Measurements from ENCODE around the gene ME1.
"Not testable (repeated sequence)": the region's sequence is repeated elsewhere in the genome, so short reads cannot be mapped to it uniquely, and the experiment has no call there.

The ME1 gene

GRCh38 chr6:83247471-83247870, 183.4 kb downstream of the ME1 start:
- DNase-seq, result no peak

- no peak for DNase-seq
Measured at GRCh38 chr6:83231146-83231545, 199.7 kb downstream of the ME1 start.

- no peak for DNase-seq
Measured at GRCh38 chr6:83226517-83226916, 204.3 kb downstream of the ME1 start.

GRCh38 chr6:83221889-83222479, 208.9 kb downstream of the ME1 start:
- DNase-seq, result peak; percentile 41

DNA sequence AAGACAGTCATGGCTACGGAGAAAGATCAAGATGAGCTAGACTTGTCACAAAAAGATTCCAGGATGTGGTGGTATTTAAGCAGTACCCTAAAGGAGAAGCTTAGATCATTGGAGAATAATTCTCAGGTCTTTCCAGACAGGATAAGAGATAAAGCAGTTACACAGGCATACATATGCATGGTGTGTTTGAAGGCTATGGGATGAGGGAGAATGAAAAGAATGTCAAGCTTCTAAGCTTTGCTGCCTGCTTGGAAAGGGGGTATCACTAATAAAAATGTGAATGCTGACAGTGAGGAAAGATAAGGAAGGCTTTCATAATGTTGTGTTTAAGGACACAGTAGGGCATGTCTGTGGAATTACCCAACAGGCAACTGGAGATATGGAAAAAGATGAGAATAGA, 209.6 kb downstream of the ME1 start:
- DNase-seq, result no peak

DNA sequence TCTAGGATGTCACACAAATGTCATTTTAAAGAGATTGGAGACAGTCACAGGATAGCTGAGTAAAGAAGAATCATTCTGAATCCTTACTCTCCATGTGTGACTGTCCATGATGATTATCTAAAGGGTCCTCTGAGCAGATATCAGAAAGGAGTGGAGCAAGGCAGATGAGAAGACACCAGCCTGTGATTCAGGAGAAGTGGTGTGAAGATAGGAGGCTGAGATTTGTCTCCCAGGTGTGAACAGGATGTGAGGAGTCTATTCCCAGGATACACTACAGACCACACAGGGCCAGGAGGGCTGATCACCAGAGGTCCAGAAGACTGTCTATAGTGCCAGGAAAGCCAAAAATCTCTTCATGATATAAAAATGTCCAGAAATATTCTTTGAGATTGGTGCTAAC, 210.7 kb downstream of the ME1 start:
- DNase-seq, result no peak

GRCh38 chr6:83218646-83219045, 212.2 kb downstream of the ME1 start:
- no peak for DNase-seq

- DNase-seq, result no peak
Measured at GRCh38 chr6:83216806-83217205, 214.0 kb downstream of the ME1 start.

DNA sequence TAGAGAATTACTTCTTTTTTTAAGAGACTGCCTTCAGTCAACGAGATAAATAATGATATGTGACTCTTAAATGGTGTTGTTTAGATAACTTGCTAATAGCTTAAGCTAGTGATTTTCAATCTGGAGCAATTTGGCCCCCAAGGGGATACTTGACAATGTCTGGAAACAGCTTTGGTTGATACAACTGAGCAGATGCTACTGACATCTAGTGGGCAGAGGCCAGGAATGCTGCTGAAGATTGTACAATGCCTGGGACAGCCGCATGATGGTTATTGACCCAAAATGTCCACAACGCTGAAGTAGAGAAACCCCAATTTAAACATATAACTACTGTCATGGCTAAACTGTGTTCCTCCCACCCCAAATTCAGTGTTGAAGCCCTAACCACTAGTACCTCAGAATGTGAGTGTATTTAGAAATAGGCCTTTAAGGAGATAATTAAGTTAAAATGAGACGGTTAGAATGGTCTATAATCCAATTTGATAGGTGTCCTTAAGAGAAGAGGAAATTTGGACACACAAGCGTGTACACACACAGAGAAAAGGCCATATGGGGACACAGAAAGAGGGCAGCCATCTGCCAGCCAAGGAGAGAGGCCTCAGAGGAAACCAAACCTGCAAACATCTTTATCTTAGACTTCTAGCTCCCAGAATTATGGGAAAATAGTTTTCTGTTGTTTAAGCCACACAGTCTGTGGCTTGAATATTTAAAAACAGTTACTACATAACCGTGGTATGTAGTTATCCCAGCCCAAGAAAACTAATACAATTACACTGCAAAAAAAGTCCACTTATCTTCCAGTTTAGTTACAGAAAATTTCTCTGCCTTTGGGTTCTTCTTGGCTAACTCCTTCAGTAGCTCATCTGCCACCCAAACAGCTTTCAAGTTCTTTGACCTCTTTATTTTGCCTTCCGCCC, 215.5 kb downstream of the ME1 start:
- DNase-seq, result peak; percentile 70

GRCh38 chr6:83202031-83202430, 228.8 kb downstream of the ME1 start:
- no peak for DNase-seq

DNA sequence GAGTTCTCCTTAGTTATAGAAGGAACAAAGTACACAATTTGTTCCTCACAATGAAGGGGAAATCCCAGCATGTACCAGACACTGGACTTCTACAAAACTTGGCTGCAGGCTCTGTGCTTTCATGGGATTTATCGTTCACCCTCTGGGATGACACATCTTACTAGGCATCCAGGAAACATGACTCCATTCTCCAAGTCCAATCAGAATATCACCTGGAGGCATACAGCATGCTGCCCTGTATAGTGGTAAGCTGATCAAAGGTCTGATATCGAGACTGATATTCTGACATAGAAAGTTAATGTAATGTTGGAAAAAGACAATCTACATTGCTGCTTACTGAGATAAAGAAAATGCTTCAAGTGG, 231.0 kb downstream of the ME1 start:
- no peak for DNase-seq

- no peak for DNase-seq
Measured at GRCh38 chr6:83199173-83199862, 231.5 kb downstream of the ME1 start.

DNA sequence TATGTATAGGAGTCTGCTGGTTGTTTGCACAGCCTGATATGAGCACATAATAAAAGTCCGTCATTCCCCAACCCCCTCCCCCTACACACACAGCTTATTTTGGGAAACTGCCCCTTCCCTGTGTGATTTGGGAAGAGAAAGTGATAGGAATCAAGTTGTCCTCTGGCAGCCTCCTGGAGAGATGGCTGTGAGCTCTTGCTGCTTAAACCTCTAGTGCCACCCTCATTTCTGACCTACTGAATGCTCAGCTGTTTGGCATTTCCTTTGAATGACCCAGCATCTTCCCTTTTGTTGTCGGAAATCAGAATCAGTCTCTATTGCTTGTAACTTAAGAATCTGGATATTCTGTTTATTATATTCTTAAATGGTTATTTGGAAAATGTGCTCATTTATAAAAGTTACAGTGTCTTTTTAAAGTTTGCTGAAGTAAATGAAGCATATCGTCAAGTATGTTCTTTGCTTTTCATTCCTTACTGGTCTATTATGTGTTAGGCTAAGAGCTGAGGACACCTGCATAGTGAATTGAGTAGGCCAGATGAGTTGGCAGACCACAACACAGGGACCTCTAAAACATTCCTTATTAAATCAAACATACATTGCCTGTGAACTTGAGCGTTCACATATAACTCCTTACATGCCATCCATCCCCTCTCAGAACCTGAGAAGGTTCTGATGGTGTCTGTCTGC, 232.2 kb downstream of the ME1 start:
- no peak for DNase-seq

DNA sequence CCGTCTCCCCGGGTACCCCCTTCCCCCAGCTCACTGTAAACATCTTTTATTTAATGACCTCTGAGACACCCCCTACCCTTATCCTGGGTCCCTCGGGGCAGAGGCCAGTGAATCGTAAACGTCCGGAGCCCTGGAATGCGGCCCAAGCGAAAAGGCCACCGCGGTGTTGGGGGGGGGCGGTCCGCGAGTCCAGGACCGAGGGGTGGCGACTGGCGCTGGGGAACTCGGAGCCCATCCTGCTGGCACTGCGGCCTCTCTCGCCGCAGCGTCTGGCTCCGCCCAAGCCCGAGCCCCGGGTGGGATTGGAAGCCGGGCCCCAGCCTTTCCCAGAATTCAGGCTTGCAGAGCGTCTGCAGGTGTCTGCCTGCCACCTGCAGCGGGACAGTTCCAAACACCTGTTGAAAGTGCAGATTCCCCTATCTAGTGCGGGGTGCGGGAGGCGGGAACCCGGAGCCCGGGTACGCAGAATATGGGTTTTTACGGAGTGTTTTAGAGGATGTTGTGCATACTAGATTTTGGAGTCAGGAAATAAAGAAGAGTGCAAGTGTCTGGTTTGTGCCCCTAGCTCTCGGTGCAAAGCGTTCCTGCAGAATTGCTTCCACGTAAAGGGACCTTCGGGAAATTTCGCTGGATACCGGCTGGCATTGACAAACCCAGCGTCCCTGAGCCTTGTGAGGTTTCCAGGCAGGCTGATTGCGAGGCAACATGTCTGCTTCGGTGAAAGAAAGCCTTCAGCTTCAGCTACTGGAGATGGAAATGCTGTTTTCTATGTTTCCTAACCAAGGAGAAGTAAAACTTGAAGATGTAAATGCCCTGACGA, 236.9 kb downstream of the ME1 start:
- peak; percentile 61 for DNase-seq

GRCh38 chr6:83192871-83193746, 237.7 kb downstream of the ME1 start, which contains the start of the genes PGM3 and RWDD2A:
Gene PGM3 (minus strand): TSS chr6:83193265. CDS start chr6:83191012, 2,253 bp downstream.
Gene RWDD2A (plus strand): TSS chr6:83193357. CDS start chr6:83194452, 1,095 bp downstream.
- DNase-seq, result peak; percentile 79

GRCh38 chr6:83192456-83192855, 238.4 kb downstream of the ME1 start:
- DNase-seq, result no peak

DNA sequence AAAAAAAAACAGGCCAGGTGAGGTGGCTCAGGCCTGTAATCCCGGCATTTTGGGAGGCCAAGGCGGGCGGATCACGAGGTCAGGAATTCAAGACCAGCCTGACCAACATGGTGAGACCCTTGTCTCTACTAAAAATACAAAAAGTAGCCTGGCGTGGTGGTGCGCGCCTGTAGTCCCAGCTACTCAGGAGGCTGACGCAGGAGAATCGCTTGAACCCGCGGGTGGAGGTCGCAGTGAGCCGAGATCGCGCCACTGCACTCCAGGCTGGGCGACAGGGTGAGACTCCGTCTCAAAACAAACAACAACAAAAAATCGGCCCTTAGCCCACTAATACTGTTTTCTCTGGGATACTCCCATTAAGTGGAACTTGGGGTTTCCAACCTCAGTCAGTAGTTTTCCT, 238.9 kb downstream of the ME1 start:
- not testable (repeated sequence) for DNase-seq

- DNase-seq, result no peak
Measured at GRCh38 chr6:83190626-83191025, 240.2 kb downstream of the ME1 start.

GRCh38 chr6:83188501-83188900, 242.3 kb downstream of the ME1 start:
- DNase-seq, result peak; percentile 17

DNA sequence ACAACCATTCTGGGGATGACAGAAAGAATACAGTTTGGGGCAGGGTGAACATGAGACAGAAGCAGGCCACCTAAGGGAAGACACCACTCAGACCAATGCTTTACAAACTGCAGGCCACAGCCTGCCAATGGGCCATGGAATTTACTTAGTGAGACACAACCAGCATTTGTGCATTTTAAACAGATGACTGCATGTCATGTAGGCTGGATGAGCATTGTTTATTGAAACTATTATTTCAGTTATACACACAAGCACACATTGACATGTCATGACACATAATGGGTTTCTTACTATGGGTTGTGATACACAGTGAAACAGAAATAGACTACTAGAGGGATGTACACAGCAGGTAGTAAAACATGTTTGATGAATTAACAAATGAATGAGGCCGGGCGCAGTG, 245.8 kb downstream of the ME1 start:
- DNase-seq, result no peak

Data from COR-L47 (cell line).